NCI-H1048 (cell line): ENCODE results near the gene FCF1.
"Not testable (repeated sequence)": the region's sequence is repeated elsewhere in the genome, so short reads cannot be mapped to it uniquely, and the experiment has no call there.

ENCODE experiments used
- DNase-seq: peaks from one replicate; lab custom pipeline; 2025; lab: John Stamatoyannopoulos, UW

Gene FCF1

GRCh38 chr14:74698465-74698864 is 14.5 kb upstream of the FCF1 start:
- no peak for DNase-seq

GRCh38 chr14:74702293-74702692 is 10.7 kb upstream of the FCF1 start:
- DNase-seq: no peak

GRCh38 chr14:74703043-74703442 is 9.9 kb upstream of the FCF1 start:
- DNase-seq: no peak

GRCh38 chr14:74704656-74705055 is 8.3 kb upstream of the FCF1 start:
- DNase-seq: no peak

GRCh38 chr14:74705613-74706500 is 7.1 kb upstream of the FCF1 start:
- no peak for DNase-seq

GRCh38 chr14:74710480-74710879 is 2.5 kb upstream of the FCF1 start:
- DNase-seq: no peak

- no peak for DNase-seq
These were observed 1.3 kb upstream of the FCF1 start for GRCh38 chr14:74711651-74712050.

- no peak for DNase-seq
These were observed 421 bp downstream of the FCF1 start for GRCh38 chr14:74713395-74713735.

GRCh38 chr14:74720526-74720925 is 7.6 kb downstream of the FCF1 start:
- no peak for DNase-seq

- DNase-seq: no peak
These were observed 10.2 kb downstream of the FCF1 start for GRCh38 chr14:74723134-74723533.

GRCh38 chr14:74732387-74732786 is 19.4 kb downstream of the FCF1 start:
- DNase-seq: no peak

- DNase-seq: no peak
These were observed 20.3 kb downstream of the FCF1 start for GRCh38 chr14:74733221-74733620.

GRCh38 chr14:74735125-74735524 is 22.2 kb downstream of the FCF1 start:
- no peak for DNase-seq

- DNase-seq: no peak
These were observed 24.9 kb downstream of the FCF1 start for GRCh38 chr14:74737753-74738325.

GRCh38 chr14:74739293-74740030 is 26.5 kb downstream of the FCF1 start:
- DNase-seq: no peak

- no peak for DNase-seq
These were observed 34.3 kb downstream of the FCF1 start for GRCh38 chr14:74747237-74747636.

GRCh38 chr14:74754157-74754556 is 41.2 kb downstream of the FCF1 start:
- DNase-seq: no peak

GRCh38 chr14:74754899-74755298 is 42.0 kb downstream of the FCF1 start:
- DNase-seq: no peak

- no peak for DNase-seq
These were observed 43.4 kb downstream of the FCF1 start for GRCh38 chr14:74756326-74756725.

GRCh38 chr14:74758505-74758904 is 45.6 kb downstream of the FCF1 start:
- not testable (repeated sequence) for DNase-seq

- peak; percentile 76 for DNase-seq
These were observed 50.2 kb downstream of the FCF1 start, which contains the start of gene YLPM1 for GRCh38 chr14:74762917-74763802. YLPM1 (plus strand) TSS chr14:74763316; CDS start chr14:74763490, 174 bp downstream.
